GM21381 (cell line): ENCODE data around the gene CHMP2A.

Experiments used
- ATAC-seq: cut with Tn5 transposase; IDR thresholded peaks from one replicate; pipeline ENCODE4 v1.9.1; 2021; ENCODE audit warnings: mild to moderate bottlenecking, moderate library complexity; ENCODE audit not compliant: unreplicated experiment

CHMP2A gene

DNA sequence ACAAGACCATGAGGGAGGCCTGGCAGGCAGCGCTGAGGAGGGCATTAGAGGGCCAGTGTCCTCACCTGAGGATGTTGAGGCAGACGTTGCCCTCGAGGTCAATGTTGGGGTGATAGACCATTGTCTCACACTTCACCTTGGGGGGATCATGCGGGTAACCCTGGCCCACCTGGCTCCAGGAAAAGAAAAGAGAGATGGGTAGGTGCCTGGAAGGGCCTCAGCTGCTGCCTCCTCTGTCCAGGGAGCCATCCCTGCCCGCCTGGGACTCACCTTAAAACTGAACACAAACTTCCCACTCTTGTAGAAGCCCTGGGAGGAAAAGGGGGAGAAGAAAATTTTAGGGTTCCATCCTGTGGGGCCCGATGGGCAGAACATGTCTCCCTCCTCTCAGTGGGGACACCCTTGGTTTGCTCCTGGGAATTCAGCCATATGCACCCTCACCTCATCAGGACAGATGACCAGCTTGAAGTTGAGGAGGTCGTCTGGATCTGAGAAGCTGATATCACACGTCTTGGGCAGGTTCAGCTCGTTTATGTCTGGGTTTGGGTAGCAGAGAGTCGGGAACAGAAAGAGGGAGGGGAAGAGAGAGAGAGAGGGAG is 1.8 kb upstream of the CHMP2A start:
- no peak for ATAC-seq

GRCh38 chr19:58555920-58556621 is 1.2 kb upstream of the CHMP2A start:
- no peak for ATAC-seq

GRCh38 chr19:58555369-58555885 is 522 bp upstream of the CHMP2A start:
- no peak for ATAC-seq

DNA sequence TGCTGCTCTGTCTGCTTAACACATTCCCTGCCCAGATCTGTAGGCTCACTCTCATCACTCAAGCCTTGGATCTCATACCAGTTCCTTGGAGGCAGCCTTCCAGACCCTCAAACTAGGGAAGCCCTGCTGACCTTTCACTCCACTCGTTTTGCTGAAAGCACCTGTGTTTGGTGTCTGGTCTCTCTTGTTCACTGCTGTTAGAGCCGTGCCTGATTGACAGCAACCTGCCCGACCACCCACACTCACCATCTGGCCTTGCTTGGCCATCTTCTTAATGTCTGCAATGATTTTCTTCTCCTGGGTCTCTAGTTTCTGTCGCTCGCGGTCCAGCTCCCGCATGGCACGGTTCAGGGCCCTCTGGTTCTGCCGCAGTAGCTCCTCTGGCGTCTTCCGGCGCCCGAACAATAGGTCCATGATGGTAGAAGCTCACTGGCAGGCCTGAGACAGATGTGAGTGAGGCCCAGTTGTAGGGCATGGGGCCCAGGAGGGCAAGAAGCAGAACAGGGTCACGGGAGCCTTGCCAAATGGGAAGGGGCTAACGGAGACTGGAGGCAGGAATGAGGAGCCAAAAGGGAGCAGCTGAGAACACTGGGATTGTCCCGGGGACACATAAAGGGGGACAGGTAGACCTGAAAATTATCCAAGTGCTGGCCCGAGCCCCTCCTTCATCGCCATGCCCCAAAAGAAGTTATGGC is 959 bp downstream of the CHMP2A start:
- ATAC-seq: no peak

- ATAC-seq: no peak
Measured at GRCh38 chr19:58552655-58553054, 2.2 kb downstream of the CHMP2A start.

DNA sequence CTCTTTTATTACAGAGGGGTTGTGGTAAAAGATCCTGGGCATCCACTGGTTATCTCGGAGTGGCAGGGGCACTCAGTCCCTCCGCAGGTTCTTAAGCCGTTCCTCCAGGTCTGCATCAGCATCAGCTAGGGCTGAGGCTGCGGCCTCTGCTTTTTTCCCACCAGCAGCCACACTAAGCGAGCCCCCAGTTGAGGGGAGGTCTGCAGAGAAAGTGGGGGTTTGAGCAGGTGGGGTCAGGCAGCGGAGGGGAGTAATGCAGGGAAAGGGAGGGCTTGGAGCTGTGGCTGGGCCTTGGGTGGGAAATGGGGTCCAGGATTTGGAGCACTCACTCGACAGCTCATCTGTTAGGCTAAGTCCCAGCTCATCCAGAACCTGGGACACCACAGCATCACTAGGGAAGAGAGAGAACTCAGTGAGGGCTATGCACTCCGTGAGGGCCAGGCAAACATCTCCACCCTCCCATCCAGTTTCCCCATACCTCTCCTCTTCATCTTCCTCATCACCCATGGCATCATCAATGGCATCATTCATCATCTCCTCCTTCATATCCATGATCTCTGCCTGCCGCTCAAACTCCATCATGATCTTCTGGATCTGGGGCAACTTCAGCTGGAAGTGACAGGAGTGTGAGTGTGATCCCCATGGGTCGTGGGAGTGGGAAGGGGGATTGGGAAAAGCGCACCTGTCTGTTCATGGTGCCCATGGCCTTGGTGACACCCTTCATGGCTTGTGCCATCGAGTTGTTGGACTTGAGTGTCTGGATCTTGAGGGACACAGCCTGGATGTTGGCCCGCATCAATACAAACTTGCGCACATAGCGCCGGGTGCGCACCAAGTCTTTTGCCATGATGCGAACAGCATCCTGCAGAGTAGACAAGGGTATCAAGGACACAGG is 3.1 kb downstream of the CHMP2A start:
- ATAC-seq: no peak

GRCh38 chr19:58551123-58551497 is 3.8 kb downstream of the CHMP2A start:
- no peak for ATAC-seq

GRCh38 chr19:58550362-58551122 is 4.4 kb downstream of the CHMP2A start:
- ATAC-seq: no peak

DNA sequence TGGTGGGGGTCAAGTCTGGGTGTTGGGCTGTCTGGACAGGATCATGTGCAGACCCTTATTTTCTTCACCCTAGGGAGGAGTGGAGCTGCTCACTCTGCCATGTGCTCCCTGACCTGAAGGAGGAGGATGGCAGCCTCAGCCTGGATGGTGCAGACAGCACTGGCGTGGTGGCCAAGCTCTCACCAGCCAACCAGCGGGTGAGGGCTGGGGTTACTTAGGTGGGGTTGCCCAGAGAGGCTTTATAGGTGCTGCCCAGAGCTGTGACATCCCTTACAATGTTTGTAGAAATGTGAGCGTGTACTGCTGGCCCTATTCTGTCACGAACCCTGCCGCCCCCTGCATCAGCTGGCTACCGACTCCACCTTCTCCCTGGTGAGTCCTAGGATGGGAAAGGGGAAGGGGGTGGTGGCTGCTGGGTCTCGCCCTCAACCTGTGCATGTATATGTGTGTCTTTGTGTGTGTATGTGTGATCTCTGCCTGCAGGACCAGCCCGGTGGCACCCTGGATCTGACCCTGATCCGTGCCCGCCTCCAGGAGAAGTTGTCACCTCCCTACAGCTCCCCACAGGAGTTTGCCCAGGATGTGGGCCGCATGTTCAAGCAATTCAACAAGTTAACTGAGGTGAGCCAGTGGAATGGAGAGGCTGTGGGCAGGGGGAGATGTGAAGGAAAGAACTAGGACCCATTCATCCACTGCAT is 5.1 kb downstream of the CHMP2A start:
- ATAC-seq: no peak

DNA sequence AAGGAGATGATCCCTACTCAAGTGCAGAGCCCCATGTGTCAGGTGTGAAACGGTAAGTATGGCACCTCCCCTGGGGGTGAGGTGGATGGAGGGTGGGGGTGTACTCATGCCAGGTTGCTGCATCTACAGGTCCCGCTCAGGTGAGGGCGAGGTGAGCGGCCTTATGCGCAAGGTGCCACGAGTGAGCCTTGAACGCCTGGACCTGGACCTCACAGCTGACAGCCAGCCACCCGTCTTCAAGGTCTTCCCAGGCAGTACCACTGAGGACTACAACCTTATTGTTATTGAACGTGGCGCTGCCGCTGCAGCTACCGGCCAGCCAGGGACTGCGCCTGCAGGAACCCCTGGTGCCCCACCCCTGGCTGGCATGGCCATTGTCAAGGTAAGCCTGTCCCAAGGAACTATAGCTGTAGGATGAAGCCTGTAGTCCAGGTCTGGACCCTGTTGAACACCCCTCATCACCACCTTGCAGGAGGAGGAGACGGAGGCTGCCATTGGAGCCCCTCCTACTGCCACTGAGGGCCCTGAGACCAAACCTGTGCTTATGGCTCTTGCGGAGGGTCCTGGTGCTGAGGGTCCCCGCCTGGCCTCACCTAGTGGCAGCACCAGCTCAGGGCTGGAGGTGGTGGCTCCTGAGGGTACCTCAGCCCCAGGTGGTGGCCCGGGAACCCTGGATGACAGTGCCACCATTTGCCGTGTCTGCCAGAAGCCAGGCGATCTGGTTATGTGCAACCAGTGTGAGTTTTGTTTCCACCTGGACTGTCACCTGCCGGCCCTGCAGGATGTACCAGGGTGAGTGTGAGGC is 5.8 kb downstream of the CHMP2A start:
- ATAC-seq: no peak

DNA sequence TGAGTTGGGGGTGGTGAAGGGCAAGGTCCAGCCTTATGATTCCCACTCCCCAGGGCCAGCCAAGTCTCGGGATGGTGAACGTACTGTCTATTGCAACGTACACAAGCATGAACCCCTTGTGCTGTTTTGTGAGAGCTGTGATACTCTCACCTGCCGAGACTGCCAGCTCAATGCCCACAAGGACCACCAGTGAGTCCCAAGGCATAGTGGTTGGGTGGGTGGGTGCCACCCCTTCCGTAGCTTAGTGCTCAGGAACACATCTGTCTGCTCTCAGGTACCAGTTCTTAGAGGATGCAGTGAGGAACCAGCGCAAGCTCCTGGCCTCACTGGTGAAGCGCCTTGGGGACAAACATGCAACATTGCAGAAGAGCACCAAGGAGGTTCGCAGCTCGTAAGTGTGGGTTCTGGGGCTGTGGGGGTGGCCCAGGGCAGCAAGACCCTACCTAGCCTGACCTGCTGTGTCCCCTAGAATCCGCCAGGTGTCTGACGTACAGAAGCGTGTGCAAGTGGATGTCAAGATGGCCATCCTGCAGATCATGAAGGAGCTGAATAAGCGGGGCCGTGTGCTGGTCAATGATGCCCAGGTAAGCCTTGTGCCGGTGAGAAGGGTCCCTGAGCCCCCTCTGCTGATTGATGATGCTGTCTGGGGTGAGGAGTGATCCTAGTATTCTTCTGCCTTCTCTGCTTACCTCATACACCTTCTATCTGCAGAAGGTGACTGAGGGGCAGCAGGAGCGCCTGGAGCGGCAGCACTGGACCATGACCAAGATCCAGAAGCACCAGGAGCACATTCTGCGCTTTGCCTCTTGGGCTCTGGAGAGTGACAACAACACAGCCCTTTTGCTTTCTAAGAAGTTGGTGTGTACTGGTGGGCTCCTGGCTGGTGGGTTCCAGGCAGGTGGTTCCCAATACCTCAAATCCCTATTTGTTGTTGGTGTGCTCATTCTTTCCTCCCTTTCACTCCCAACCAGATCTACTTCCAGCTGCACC is 7.3 kb downstream of the CHMP2A start:
- no peak for ATAC-seq

DNA sequence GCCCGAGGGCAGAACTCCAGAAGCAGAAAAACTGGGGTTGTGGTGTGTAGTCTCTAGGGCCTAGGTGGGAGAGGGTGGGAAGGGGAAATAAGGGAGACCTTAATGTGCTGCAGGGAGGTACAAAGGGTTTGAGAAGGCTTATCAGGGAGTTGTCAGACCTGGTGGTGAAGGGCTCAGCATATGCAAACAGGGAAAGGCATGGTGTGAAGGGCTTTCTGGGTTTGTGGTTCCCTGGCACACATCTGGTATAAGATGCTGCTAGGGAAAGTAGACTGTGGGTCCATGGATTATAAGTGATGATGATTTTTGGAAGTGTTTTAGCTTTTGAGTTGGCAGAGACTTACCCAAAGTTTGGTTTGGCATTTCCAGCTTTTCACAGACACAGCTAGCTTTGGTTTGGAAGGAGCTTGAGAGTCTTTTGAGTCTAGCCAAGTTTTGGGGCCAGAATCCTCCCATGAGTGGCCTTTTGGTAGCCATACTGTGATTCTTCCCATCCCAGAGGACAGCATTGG is 8.8 kb downstream of the CHMP2A start:
- no peak for ATAC-seq

- ATAC-seq: no peak
Measured at GRCh38 chr19:58545286-58546018, 9.5 kb downstream of the CHMP2A start.

GRCh38 chr19:58544591-58545285 is 10.2 kb downstream of the CHMP2A start:
- ATAC-seq: peak; percentile 52

DNA sequence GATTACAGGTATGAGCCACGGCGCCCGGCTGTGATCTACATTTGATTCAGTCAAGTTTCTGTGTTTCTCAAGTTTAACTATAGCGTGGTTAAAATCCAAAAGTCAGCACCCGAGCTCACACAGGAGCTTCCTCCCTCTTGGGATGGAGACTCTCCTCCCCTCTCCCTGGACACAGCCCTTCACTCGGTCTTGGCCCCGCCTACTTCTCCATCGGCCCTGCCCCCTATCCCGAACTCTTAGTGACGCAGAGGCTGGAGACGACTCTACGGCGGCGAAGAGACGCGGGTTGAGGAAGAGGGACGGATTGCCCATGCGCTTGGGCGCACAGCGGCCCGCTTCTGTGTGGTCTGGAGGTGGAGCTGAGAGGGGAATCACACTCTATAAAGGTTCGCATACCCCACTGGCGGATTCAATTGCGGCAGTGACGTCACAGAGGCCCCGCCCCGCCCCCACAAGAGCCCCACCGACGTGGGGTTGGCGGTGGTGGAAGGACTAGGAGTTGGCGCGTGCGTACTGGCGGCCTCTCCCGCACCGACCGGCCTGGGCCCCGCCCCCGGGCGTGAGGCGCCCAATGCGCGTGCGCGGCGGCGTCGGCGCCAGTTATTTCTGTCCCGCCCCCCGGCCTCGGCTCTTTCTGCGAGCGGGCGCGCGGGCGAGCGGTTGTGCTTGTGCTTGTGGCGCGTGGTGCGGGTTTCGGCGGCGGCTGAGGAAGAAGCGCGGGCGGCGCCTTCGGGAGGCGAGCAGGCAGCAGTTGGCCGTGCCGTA is 10.9 kb downstream of the CHMP2A start, which contains the start of gene TRIM28:
Gene TRIM28 (plus strand): TSS at position 239 of the 765 bp plus-strand sequence. CDS start 694 bp downstream, outside the sequence.
- peak; percentile 76 for ATAC-seq
